Osteoblast (primary cell): ENCODE measurements around the gene PIP5K1C. TPM values are rescaled to one million over a fixed set of nuclear protein-coding genes. Genes with fewer than 3 reads are reported as not detected.

Experiments used
- DNase-seq: peaks from one replicate; pipeline ENCODE4 v3.0.0; 2011; ENCODE audit warnings: low spot score, mixed read lengths; ENCODE audit not compliant: insufficient read length; ENCODE audit errors: missing footprints
- H2AFZ ChIP-seq: 2 replicates; pipeline ENCODE4 v1.6.0; 2011; ENCODE audit warnings: mild to moderate bottlenecking, low read length
- H3K27ac ChIP-seq: 2 replicates; pipeline ENCODE4 v1.5.1; 2011; ENCODE audit warnings: mild to moderate bottlenecking, low read depth, low read length, moderate library complexity
- H3K27me3 ChIP-seq: 2 replicates; pipeline ENCODE4 v1.6.0; 2012; ENCODE audit warnings: mild to moderate bottlenecking, control low read depth, inconsistent platforms, low read length, moderate library complexity; ENCODE audit not compliant: insufficient read depth
- H3K36me3 ChIP-seq: 2 replicates; pipeline ENCODE4 v1.5.1; 2011; ENCODE audit warnings: mild to moderate bottlenecking, low read length, control low read depth, moderate library complexity; ENCODE audit not compliant: insufficient read depth
- H3K4me1 ChIP-seq: 2 replicates; pipeline ENCODE4 v1.5.1; 2011; ENCODE audit warnings: mild to moderate bottlenecking, low read length, control low read depth, moderate library complexity; ENCODE audit not compliant: insufficient read depth
- H3K4me2 ChIP-seq: 2 replicates; pipeline ENCODE4 v1.6.0; 2011; ENCODE audit warnings: mild to moderate bottlenecking, low read length; ENCODE audit not compliant: insufficient read depth
- H3K4me3 ChIP-seq: fragments of 200-600 bp; sonication (generic); 3 replicates; pipeline ENCODE4 v1.5.1; 2012; ENCODE audit warnings: mild to moderate bottlenecking, low read length, inconsistent platforms; ENCODE audit not compliant: insufficient read depth
- H3K79me2 ChIP-seq: 2 replicates; pipeline ENCODE4 v1.6.0; 2012; ENCODE audit warnings: mild to moderate bottlenecking, low read length, control low read depth, inconsistent platforms; ENCODE audit not compliant: insufficient read depth
- H3K9me3 ChIP-seq: 2 replicates; pipeline ENCODE4 v1.5.1; 2011; ENCODE audit warnings: low read depth, low read length, control low read depth
- H4K20me1 ChIP-seq: 2 replicates; pipeline ENCODE4 v1.6.0; 2012; ENCODE audit warnings: mild to moderate bottlenecking, low read length, control low read depth; ENCODE audit not compliant: insufficient read depth
- total RNA-seq: library from RNA; depleted of rRNA; stranded (reverse); fragments of >200 nt; gene quantifications from 2 replicates; pipeline ENCODE4 v1.2.3, GENCODE V29; 2012
- TF ChIP-seq, protein P1 (sequence below): IDR thresholded peaks from 2 replicates; pipeline ENCODE4 v1.5.1; 2011; ENCODE audit warnings: mild to moderate bottlenecking, low read depth, low read length, moderate library complexity; ENCODE audit errors: extremely low read depth

Gene PIP5K1C
- total RNA-seq, 1 donor, result 30.4 TPM

DNA sequence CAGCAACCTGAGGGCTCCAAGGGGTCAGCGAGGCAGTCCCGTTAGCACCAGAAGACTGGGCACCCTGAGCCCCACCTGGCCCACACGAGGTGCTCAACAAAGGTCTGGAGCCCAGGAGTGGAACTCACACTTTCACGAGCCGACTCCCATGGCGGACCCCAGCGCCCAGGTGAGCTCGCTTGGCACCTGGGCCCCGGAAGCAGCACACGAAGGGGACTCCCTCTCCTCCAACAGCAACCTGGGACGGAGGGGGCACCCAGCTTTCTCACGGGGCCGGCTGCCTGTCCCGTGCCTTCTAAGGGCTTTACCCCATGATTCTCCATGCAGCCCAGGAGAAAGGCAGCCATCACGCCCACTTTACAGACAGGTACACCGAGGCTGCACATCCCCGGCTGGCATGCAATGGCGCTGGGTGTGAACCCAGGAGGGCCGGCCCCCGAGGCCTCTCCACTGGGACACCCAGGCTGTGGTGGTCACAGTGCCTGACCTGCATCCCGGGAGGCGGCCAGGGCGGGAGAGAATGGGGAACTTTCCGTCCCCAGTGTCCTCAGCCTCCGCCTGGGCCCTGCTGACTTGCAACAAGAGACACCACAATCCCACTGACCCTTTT, 5.0 kb downstream of the PIP5K1C start:
- TF ChIP-seq, protein P1, sequence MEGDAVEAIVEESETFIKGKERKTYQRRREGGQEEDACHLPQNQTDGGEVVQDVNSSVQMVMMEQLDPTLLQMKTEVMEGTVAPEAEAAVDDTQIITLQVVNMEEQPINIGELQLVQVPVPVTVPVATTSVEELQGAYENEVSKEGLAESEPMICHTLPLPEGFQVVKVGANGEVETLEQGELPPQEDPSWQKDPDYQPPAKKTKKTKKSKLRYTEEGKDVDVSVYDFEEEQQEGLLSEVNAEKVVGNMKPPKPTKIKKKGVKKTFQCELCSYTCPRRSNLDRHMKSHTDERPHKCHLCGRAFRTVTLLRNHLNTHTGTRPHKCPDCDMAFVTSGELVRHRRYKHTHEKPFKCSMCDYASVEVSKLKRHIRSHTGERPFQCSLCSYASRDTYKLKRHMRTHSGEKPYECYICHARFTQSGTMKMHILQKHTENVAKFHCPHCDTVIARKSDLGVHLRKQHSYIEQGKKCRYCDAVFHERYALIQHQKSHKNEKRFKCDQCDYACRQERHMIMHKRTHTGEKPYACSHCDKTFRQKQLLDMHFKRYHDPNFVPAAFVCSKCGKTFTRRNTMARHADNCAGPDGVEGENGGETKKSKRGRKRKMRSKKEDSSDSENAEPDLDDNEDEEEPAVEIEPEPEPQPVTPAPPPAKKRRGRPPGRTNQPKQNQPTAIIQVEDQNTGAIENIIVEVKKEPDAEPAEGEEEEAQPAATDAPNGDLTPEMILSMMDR, result no peak
- DNase-seq, result peak; percentile 76
- no peaks in the 10 kb centered on the region for H3K9me3 ChIP-seq
- H3K4me3 ChIP-seq, result no peak overlapping the region
- no peaks in the 10 kb centered on the region for H3K36me3 ChIP-seq
- H3K79me2 ChIP-seq, result peaks cover 96% of the 10 kb centered on the region
- no peak overlapping the region for H3K4me2 ChIP-seq
- no peak overlapping the region for H2AFZ ChIP-seq
- no peaks in the 10 kb centered on the region for H3K27me3 ChIP-seq
- peaks cover 69% of the 10 kb centered on the region for H4K20me1 ChIP-seq
- no peak overlapping the region for H3K27ac ChIP-seq
- peaks cover 4% of the 10 kb centered on the region for H3K4me1 ChIP-seq

DNA sequence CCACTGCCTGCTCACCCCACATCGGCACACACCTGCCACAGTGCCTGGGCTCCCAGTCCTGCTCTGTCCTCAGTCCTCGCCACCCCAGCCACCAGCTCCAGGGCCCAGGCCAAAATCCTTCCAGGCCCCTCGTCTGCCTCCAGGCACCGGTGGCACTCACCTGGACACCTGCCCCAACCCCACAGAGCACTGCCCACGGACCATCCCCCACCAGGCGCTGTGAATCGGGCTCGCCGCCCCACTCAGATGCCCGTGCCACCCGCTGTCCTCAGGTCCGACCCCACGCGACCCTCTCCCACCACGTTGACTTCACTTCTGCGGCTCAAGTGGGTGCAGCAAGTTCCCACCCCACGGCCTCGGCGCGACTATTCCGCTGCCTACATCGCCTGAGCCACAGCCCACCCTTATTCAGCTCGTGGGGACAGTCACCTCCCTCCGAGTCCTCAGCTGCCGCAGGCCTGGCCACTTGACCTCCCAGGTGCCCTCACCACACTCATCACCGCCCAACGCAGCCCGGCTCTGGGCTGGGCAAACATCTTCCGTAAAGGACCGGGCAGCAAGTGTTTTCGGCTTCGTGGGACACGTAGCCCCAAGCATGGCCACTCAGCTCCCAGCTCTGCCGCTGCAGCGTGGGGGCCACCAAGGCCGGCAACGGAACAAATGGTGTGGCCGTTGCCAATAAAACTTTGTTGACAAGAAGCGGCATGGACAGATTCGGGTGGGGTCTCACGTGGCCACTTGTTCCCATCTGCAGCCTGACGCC, 5.7 kb downstream of the PIP5K1C start:
- H3K79me2 ChIP-seq, result peaks cover 96% of the 10 kb centered on the region
- H3K9me3 ChIP-seq, result no peaks in the 10 kb centered on the region
- H3K4me3 ChIP-seq, result no peak overlapping the region
- DNase-seq, result peak; percentile 64
- H3K36me3 ChIP-seq, result peaks cover 3% of the 10 kb centered on the region
- no peak overlapping the region for H3K27ac ChIP-seq
- no peaks in the 10 kb centered on the region for H3K27me3 ChIP-seq
- H3K4me1 ChIP-seq, result peaks cover 4% of the 10 kb centered on the region
- peaks cover 76% of the 10 kb centered on the region for H4K20me1 ChIP-seq
- no peak overlapping the region for H3K4me2 ChIP-seq
- H2AFZ ChIP-seq, result no peak overlapping the region
- TF ChIP-seq, protein P1, result no peak

DNA sequence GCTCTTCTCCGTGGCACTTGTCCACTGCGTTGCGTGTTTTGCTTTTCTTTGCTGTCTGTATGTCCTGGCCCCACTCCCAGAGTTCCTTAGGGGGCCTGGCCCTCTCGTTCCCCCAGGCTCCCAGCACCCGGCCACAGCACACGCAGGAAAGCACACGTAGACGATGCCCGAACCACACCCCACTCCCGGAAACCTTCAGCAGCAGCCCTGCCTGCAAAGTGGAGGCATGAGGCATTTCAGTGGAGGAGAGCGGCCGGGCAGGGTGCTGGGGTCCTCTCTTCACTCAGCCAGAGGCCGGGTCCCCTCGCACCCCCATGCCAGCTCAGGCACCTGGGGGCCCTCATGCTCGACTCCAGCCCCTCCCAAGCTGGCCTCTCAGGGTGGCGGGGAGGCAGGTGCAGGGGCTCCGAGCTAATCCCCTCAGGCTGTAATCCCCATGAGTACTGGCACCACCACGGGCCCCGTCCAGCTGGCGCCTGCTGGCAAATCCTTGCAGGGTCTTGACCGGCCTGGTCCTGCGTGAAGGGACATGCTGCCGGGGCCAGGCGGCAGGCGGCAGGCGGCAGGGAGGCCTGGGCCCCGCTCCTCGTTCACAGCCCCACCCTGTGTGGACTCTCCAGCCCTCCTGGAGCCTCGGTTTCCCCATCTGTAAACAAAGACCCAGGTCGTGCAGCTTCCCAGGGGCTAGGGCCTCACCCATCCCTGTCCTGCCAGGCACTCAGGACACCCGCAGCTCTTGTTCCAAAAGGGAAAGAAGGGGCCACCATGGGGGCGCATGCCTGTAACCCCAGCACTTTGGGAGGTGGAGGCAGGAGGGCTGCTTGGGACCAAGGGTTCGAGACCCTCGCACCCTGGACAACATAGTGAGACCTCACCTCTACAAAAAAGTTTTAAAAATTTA, 7.0 kb downstream of the PIP5K1C start:
- DNase-seq, result peak; percentile 82
- H4K20me1 ChIP-seq, result peaks cover 76% of the 10 kb centered on the region

More for the DNA sequence above, 7.0 kb downstream of the PIP5K1C start:
- H3K79me2 ChIP-seq, result peaks cover 92% of the 10 kb centered on the region
- H3K4me2 ChIP-seq, result no peak overlapping the region
- H3K27me3 ChIP-seq, result no peaks in the 10 kb centered on the region
- peaks cover 3% of the 10 kb centered on the region for H3K36me3 ChIP-seq
- H2AFZ ChIP-seq, result no peak overlapping the region
- H3K4me3 ChIP-seq, result no peak overlapping the region
- H3K4me1 ChIP-seq, result peaks cover under 1% of the 10 kb centered on the region
- TF ChIP-seq, protein P1, result no peak
- no peaks in the 10 kb centered on the region for H3K9me3 ChIP-seq
- no peak overlapping the region for H3K27ac ChIP-seq
